Neutrophil (primary cell): ENCODE results near the gene TENM4.

Experiments used
- H3K27ac ChIP-seq: fragments of 200-600 bp; sonication (generic); 2 replicates; pipeline ENCODE4 v1.5.1; 2016; ENCODE audit warnings: mild to moderate bottlenecking, moderate library complexity
- H3K27me3 ChIP-seq: fragments of 200-600 bp; sonication (generic); 2 replicates; pipeline ENCODE4 v1.6.0; 2016; ENCODE audit warnings: mild to moderate bottlenecking
- H3K36me3 ChIP-seq: fragments of 200-600 bp; sonication (generic); 2 replicates; pipeline ENCODE4 v1.5.1; 2017
- H3K4me1 ChIP-seq, 2 experiments: fragments of 200-600 bp in 1 of 2; sonication (generic) in 1 of 2; 1 replicate in 1 of 2; 2 replicates in 1 of 2; pipeline versions ENCODE4 v1.5.1 to v1.6.1; 2013 to 2016; ENCODE audit warnings: low read depth in 1 of 2, low read length in 1 of 2, mild to moderate bottlenecking in 1 of 2, moderate library complexity in 1 of 2; ENCODE audit not compliant: control insufficient read depth in 1 of 2, insufficient read depth in 1 of 2
- H3K4me3 ChIP-seq, 2 experiments: fragments of 200-600 bp in 1 of 2; sonication (generic) in 1 of 2; 1 replicate in 1 of 2; 2 replicates in 1 of 2; pipeline ENCODE4 v1.5.1; 2013 to 2016; ENCODE audit warnings: low read depth in 1 of 2, low read length in 1 of 2, mild to moderate bottlenecking in 1 of 2, moderate library complexity in 1 of 2
- H3K9me3 ChIP-seq: fragments of 200-600 bp; sonication (generic); 2 replicates; pipeline ENCODE4 v1.5.1; 2016
- CTCF ChIP-seq: fragments of 200-600 bp; sonication (generic); IDR thresholded peaks from 2 replicates; pipeline ENCODE4 v1.5.1; 2016; ENCODE audit warnings: antibody characterized with exemption

Gene TENM4

DNA sequence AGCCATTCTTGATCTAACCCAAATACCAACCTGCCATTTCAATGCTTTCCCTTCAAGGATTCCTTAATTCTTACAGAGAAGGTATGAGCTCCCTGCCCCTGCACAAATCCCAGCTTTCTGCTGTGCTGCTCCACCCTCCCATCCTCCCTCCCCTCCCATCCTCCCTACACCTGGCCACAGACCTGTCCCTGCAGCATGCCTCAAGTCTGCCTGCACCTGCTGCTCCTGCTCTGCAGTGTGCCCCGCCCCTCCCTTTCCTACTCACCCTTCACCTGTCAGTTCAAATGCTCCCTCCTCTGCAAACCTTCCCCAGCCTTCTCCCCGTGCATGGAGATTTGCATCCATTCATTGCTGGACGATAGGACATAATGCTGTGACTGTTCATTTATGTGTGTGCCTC is 726.3 kb downstream of the TENM4 start:
- H3K27me3 ChIP-seq = peaks cover 8% of the 10 kb centered on the region
- no peaks in the 10 kb centered on the region for H3K36me3 ChIP-seq
- H3K9me3 ChIP-seq = no peaks in the 10 kb centered on the region
- no peak overlapping the region for H3K27ac ChIP-seq
- H3K4me1 ChIP-seq = no peaks in the 10 kb centered on the region
- H3K4me3 ChIP-seq = no peak overlapping the region
- no peak for TF ChIP-seq CTCF

DNA sequence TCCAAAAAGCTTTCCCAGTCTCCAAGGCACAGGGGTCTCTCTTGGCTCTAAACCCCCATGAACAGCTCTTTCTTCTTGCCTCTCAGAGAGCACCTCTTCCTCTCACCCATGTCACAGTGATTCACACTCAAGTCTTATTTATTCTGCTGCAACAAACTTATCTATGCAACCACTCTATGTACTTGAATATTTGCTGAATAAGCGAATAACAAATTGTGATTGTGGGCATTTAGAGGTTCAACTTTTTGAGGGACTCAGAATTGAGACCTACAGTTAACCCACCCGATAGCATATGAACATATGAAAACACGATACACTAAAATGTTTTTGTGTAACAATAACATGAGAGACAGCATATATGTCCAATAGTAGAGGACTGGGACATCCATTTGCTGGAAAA is 729.1 kb downstream of the TENM4 start:
- Histone ChIP-seq H3K9me3 (no peaks in the 10 kb centered on the region), H3K36me3 (no peaks in the 10 kb centered on the region), H3K4me3 (no peak overlapping the region), H3K27ac (no peak overlapping the region), H3K27me3 (no peaks in the 10 kb centered on the region), H3K4me1 (no peaks in the 10 kb centered on the region)
- TF ChIP-seq CTCF = no peak

DNA sequence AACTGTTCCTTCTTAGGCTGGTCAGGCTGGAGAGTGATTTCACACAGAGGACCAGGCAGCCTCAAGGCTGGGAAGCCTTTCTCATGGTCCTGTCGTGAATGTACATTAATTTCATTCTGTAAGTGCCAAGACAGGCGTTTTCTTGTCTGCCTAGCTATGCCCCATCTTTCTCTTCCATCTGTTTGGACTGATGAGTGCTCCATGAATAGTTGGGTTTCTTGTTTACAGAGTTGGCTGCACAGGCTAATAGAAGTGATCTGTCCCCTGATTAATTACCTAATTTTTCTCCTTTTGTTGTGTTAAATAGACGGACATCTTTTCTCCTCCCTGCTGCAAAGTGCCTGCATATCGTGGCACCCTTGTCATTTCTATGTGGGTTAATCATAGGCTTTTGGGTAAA is 730.4 kb downstream of the TENM4 start:
- H3K36me3 ChIP-seq = no peaks in the 10 kb centered on the region
- H3K27ac ChIP-seq = no peak overlapping the region
- no peak for TF ChIP-seq CTCF
- H3K4me3 ChIP-seq = no peak overlapping the region
- H3K4me1 ChIP-seq = no peaks in the 10 kb centered on the region
- H3K9me3 ChIP-seq = no peaks in the 10 kb centered on the region
- H3K27me3 ChIP-seq = no peaks in the 10 kb centered on the region

DNA sequence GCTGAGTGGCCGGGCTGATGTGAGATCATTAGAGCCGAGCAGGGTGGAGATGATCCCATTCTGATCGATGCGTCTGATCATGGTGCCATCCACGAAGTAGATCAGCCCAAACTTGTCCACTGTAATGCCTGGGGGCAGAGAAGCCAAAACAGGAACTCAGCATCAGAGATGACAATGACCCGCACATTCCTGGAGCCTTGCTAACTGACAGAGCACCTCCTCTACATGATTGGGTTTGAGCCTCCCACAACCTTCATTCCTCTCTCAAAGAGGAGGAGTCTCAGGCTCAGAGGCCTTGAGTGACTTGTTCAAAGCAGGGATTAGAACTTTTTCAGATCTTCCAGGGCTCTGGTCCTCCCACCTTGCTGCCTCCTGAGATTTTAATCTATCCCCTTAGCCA is 732.4 kb downstream of the TENM4 start:
- no peaks in the 10 kb centered on the region for H3K4me1 ChIP-seq
- no peaks in the 10 kb centered on the region for H3K36me3 ChIP-seq
- no peak overlapping the region for H3K27ac ChIP-seq
- no peaks in the 10 kb centered on the region for H3K9me3 ChIP-seq
- no peak overlapping the region for H3K4me3 ChIP-seq
- H3K27me3 ChIP-seq = no peaks in the 10 kb centered on the region
- TF ChIP-seq CTCF = no peak

DNA sequence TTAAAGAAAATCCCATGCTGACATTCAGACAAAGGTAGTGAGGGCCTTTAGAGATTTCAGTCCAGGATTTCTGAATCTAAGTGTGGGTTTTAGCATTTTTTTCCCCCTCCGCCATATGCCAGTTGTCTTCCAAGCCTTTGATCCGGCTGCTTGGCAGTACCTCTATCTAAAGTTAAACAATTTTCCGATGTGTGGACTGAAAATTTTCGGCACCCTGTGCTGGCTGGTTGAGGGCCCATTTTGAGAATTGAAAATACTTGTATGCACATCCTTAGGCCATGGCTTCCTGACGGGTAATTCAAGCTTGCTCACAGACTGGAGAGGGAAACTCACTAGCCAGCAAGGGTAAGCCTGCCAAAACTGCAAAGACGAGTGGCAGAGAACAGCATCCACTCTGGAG is 734.3 kb downstream of the TENM4 start:
- Histone ChIP-seq H3K9me3 (no peaks in the 10 kb centered on the region), H3K4me3 (no peak overlapping the region), H3K27me3 (no peaks in the 10 kb centered on the region), H3K4me1 (no peaks in the 10 kb centered on the region), H3K27ac (no peak overlapping the region), H3K36me3 (no peaks in the 10 kb centered on the region)
- no peak for TF ChIP-seq CTCF

DNA sequence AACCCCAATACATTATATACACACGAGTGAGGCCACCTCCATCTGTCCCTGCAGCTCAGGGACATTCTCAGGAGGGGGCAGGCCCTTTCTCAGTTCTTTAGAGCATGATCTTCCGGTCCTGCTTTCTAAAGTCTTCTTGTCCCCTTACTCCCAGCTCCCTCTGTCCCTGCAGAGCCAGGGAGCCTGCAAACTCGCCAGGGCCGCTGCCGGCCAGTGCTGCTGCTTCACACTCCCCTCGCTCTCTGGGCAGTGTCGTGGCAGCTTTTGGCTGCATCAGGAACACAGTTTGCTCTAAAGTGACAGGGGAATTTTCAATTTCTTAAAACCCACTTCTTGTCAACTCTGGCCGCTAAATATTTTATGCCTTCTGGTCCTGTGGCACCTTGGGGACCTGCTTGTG is 736.0 kb downstream of the TENM4 start:
- no peaks in the 10 kb centered on the region for H3K9me3 ChIP-seq
- no peaks in the 10 kb centered on the region for H3K36me3 ChIP-seq
- H3K27ac ChIP-seq = no peak overlapping the region
- H3K4me3 ChIP-seq = no peak overlapping the region
- no peak for TF ChIP-seq CTCF
- peaks cover 5% of the 10 kb centered on the region for H3K27me3 ChIP-seq
- H3K4me1 ChIP-seq = no peaks in the 10 kb centered on the region
